GM12878 (cell line): ENCODE measurements around the gene EHD4. TPM values are rescaled to one million over a fixed set of nuclear protein-coding genes. Genes with fewer than 3 reads are reported as not detected.

Source experiments
- BHLHE40 ChIP-seq, 2 experiments: fragments of 450-650 bp in 1 of 2; IDR thresholded peaks; 2 replicates each; pipeline ENCODE4 v1.6.1; 2011 to 2017; ENCODE audit warnings: low read depth in 2 of 2, borderline replicate concordance in 1 of 2, improper control_type of control experiment in 1 of 2, low read length in 1 of 2, mild to moderate bottlenecking in 1 of 2
- DPF2 ChIP-seq: fragments of 450-650 bp; IDR thresholded peaks from 2 replicates; pipeline ENCODE4 v1.6.1; 2017; ENCODE audit warnings: mild to moderate bottlenecking
- GABPA ChIP-seq: IDR thresholded peaks from 2 replicates; pipeline ENCODE4 v1.6.1; 2014; ENCODE audit warnings: antibody characterized with exemption, low read depth, mild to moderate bottlenecking, inconsistent platforms
- HDAC6 ChIP-seq: fragments of 200-600 bp; sonication (generic); IDR thresholded peaks from one replicate; pipeline ENCODE4 v1.8.0; 2017; ENCODE audit warnings: antibody characterized with exemption; ENCODE audit not compliant: unreplicated experiment
- IKZF2 ChIP-seq, 2 experiments: fragments of 450-650 bp; IDR thresholded peaks; 2 replicates each; pipeline ENCODE4 v1.6.1; 2017; ENCODE audit warnings: mild to moderate bottlenecking in 2 of 2, moderate library complexity in 2 of 2
- PAX5 ChIP-seq: IDR thresholded peaks from 2 replicates; pipeline ENCODE4 v1.6.1; 2011; ENCODE audit warnings: low read depth, low read length, borderline replicate concordance
- RAD21 ChIP-seq: IDR thresholded peaks from 2 replicates; pipeline ENCODE4 v1.6.1; 2011; ENCODE audit warnings: mild to moderate bottlenecking, low read depth, low read length, moderate library complexity; ENCODE audit not compliant: insufficient read depth
- TBL1XR1 ChIP-seq: IDR thresholded peaks from 2 replicates; pipeline ENCODE4 v1.6.1; 2012; ENCODE audit warnings: low read depth, low read length, improper control_type of control experiment
- ZNF622 ChIP-seq: fragments of 450-650 bp; IDR thresholded peaks from 2 replicates; pipeline ENCODE4 v1.6.1; 2017; ENCODE audit warnings: mild to moderate bottlenecking, inconsistent platforms
- polyA plus RNA-seq, 11 experiments: library from polyadenylated mRNA; depleted of rRNA in 4 of 11; unstranded in 6 of 11; stranded (reverse) in 5 of 11; fragments of >200 nt; fragmentation: Nextera tagmentation in 4 of 11; fragmentation: Illumina TruSeq in 1 of 11; extraction: Ambion mirVana in 4 of 11; extraction: Trizol in 1 of 11; gene quantifications; 1 replicate in 1 of 11; 2 replicates in 10 of 11; pipeline versions ENCODE4 v1.2.1 to v1.2.3, GENCODE V29; 2011 to 2016; ENCODE audit warnings: inconsistent platforms in 2 of 11, missing spikeins in 2 of 11, low read depth in 1 of 11
- total RNA-seq, 4 experiments: library from RNA; depleted of rRNA in 3 of 4; stranded (reverse); fragments of >200 nt in 3 of 4; fragmentation: Illumina TruSeq in 1 of 4; extraction: Trizol in 1 of 4; gene quantifications; 2 replicates each; pipeline versions ENCODE4 v1.2.1 to v1.2.3, GENCODE V29; 2013 to 2021
- TF ChIP-seq, protein P1 (sequence below): fragments of 450-650 bp; IDR thresholded peaks from 2 replicates; pipeline ENCODE4 v1.6.1; 2016; ENCODE audit warnings: mild to moderate bottlenecking
- TF ChIP-seq, protein P2 (sequence below): fragments of 450-650 bp; IDR thresholded peaks from 2 replicates; pipeline ENCODE4 v1.6.1; 2016; ENCODE audit warnings: mild to moderate bottlenecking
- TF ChIP-seq, protein P3 (sequence below): fragments of 450-650 bp; IDR thresholded peaks from 2 replicates; pipeline ENCODE4 v1.6.1; 2018; ENCODE audit warnings: borderline replicate concordance, mild to moderate bottlenecking; ENCODE audit not compliant: partially characterized antibody
- TF ChIP-seq, protein P4 (sequence below): IDR thresholded peaks from 2 replicates; pipeline ENCODE4 v1.6.1; 2012; ENCODE audit warnings: low read length, inconsistent platforms
- TF ChIP-seq, protein P5 (sequence below), 3 experiments: IDR thresholded peaks in 2 of 3; conservative IDR thresholded peaks in 1 of 3; 2 replicates each; pipeline ENCODE4 v1.5.1; 2011; ENCODE audit warnings: low read depth in 3 of 3, low read length in 3 of 3, mild to moderate bottlenecking in 3 of 3, control low read depth in 2 of 3, moderate library complexity in 2 of 3, inconsistent platforms in 1 of 3, mixed read lengths in 1 of 3; ENCODE audit not compliant: control insufficient read depth in 2 of 3, insufficient read depth in 1 of 3; ENCODE audit errors: extremely low read depth in 1 of 3
- TF ChIP-seq, protein P6 (sequence below): fragments of 450-650 bp; IDR thresholded peaks from 2 replicates; pipeline ENCODE4 v1.6.1; 2017; ENCODE audit warnings: mild to moderate bottlenecking

Gene EHD4
- total and polyA plus RNA-seq, 10 of the 15 experiments (the other 5 are each of a cell fraction or from before 2014, with no cell fraction given), result 4.2 to 62.9 (median 44.7) TPM

DNA sequence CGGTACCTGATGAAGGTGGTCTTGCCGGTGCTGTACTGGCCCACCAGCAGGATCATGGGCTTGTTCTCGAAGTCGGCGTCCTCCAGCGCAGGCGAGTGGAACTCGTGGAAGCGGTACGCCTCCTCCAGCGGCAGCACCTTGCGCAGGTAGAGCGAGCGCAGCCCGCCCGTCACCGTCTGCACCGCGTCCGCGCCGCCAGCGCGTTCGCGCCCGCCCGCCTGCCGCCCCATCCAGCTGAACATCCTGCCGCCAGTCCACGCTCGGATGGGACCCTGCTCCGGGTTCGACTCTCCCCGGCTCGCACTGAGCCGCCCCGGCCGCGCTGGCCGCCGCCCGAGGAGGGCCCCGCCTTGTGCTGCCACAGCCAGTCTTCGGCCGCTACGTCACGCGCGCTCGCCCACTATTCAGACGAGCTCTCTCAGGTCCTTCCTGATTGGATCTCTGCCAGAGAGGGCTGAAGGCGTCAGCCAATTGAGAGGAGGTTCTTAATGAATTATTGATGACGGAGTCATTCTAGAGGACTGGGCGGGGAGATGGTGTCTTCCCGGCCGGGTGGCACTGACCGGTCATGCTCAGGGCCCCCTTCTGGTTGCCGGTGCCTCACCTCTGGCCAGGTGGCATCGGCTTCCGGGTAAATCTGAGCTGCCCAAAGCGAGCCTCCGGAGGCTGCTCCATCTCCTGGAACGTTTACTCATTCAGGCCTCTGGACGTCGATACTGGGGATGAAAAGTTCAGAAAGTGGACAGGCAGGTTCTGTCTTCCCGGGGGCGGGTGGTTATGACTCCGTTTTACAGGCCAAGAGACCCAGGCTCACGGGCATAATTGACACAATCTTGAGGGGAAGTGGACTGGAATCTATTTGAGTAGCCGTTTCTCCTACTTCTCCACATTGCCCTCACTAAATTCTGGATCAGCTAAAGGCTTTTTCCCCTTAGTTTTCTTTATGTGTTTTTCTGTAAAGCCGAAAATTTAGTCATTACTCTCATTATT, at the start of gene EHD4 (continued):
- TF ChIP-seq IKZF2 (IDR thresholded peaks at IDR 0.05) (no peak), PAX5 (no peak; the same call in 1 of the 2 replicates), BHLHE40 (IDR thresholded peaks at IDR 0.05; ENCODE audit: borderline replicate concordance in 1 of 2, low read depth in 2 of 2, low read length in 1 of 2) (no peak; a peak in 2 of 4 replicates), HDAC6 (no peak), DPF2 (peak; percentile 57; the same call in 1 of the 2 replicates), TBL1XR1 (no peak), GABPA (no peak), RAD21 (no peak; the same call in 1 of the 2 replicates), ZNF622 (no peak)
- TF ChIP-seq, protein P1, sequence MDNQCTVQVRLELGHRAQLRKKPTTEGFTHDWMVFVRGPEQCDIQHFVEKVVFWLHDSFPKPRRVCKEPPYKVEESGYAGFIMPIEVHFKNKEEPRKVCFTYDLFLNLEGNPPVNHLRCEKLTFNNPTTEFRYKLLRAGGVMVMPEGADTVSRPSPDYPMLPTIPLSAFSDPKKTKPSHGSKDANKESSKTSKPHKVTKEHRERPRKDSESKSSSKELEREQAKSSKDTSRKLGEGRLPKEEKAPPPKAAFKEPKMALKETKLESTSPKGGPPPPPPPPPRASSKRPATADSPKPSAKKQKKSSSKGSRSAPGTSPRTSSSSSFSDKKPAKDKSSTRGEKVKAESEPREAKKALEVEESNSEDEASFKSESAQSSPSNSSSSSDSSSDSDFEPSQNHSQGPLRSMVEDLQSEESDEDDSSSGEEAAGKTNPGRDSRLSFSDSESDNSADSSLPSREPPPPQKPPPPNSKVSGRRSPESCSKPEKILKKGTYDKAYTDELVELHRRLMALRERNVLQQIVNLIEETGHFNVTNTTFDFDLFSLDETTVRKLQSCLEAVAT, result no peak
- TF ChIP-seq, protein P2, sequence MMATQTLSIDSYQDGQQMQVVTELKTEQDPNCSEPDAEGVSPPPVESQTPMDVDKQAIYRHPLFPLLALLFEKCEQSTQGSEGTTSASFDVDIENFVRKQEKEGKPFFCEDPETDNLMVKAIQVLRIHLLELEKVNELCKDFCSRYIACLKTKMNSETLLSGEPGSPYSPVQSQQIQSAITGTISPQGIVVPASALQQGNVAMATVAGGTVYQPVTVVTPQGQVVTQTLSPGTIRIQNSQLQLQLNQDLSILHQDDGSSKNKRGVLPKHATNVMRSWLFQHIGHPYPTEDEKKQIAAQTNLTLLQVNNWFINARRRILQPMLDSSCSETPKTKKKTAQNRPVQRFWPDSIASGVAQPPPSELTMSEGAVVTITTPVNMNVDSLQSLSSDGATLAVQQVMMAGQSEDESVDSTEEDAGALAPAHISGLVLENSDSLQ, result peak; percentile 89
- TF ChIP-seq, protein P3, sequence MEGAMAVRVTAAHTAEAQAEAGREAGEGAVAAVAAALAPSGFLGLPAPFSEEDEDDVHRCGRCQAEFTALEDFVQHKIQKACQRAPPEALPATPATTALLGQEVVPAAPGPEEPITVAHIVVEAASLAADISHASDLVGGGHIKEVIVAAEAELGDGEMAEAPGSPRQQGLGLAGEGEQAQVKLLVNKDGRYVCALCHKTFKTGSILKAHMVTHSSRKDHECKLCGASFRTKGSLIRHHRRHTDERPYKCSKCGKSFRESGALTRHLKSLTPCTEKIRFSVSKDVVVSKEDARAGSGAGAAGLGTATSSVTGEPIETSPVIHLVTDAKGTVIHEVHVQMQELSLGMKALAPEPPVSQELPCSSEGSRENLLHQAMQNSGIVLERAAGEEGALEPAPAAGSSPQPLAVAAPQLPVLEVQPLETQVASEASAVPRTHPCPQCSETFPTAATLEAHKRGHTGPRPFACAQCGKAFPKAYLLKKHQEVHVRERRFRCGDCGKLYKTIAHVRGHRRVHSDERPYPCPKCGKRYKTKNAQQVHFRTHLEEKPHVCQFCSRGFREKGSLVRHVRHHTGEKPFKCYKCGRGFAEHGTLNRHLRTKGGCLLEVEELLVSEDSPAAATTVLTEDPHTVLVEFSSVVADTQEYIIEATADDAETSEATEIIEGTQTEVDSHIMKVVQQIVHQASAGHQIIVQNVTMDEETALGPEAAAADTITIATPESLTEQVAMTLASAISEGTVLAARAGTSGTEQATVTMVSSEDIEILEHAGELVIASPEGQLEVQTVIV, result no peak
- TF ChIP-seq, protein P4, sequence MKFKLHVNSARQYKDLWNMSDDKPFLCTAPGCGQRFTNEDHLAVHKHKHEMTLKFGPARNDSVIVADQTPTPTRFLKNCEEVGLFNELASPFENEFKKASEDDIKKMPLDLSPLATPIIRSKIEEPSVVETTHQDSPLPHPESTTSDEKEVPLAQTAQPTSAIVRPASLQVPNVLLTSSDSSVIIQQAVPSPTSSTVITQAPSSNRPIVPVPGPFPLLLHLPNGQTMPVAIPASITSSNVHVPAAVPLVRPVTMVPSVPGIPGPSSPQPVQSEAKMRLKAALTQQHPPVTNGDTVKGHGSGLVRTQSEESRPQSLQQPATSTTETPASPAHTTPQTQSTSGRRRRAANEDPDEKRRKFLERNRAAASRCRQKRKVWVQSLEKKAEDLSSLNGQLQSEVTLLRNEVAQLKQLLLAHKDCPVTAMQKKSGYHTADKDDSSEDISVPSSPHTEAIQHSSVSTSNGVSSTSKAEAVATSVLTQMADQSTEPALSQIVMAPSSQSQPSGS, result no peak
- TF ChIP-seq, protein P5, sequence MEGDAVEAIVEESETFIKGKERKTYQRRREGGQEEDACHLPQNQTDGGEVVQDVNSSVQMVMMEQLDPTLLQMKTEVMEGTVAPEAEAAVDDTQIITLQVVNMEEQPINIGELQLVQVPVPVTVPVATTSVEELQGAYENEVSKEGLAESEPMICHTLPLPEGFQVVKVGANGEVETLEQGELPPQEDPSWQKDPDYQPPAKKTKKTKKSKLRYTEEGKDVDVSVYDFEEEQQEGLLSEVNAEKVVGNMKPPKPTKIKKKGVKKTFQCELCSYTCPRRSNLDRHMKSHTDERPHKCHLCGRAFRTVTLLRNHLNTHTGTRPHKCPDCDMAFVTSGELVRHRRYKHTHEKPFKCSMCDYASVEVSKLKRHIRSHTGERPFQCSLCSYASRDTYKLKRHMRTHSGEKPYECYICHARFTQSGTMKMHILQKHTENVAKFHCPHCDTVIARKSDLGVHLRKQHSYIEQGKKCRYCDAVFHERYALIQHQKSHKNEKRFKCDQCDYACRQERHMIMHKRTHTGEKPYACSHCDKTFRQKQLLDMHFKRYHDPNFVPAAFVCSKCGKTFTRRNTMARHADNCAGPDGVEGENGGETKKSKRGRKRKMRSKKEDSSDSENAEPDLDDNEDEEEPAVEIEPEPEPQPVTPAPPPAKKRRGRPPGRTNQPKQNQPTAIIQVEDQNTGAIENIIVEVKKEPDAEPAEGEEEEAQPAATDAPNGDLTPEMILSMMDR (IDR thresholded peaks at IDR 0.05 in 2 of 3, conservative IDR thresholded peaks at IDR 0.05 in 1 of 3; ENCODE audit: control insufficient read depth in 2 of 3, extremely low read depth in 1 of 3, insufficient read depth in 1 of 3, low read depth in 3 of 3, low read length in 3 of 3), result peak in 2 of 3 experiments; percentile 34 to 38; a peak in 3 of 6 replicates
- TF ChIP-seq, protein P6, sequence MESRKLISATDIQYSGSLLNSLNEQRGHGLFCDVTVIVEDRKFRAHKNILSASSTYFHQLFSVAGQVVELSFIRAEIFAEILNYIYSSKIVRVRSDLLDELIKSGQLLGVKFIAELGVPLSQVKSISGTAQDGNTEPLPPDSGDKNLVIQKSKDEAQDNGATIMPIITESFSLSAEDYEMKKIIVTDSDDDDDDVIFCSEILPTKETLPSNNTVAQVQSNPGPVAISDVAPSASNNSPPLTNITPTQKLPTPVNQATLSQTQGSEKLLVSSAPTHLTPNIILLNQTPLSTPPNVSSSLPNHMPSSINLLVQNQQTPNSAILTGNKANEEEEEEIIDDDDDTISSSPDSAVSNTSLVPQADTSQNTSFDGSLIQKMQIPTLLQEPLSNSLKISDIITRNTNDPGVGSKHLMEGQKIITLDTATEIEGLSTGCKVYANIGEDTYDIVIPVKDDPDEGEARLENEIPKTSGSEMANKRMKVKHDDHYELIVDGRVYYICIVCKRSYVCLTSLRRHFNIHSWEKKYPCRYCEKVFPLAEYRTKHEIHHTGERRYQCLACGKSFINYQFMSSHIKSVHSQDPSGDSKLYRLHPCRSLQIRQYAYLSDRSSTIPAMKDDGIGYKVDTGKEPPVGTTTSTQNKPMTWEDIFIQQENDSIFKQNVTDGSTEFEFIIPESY, result no peak
